Endometrium (tissue), 2 donors: Measurements from ENCODE around the gene BCL2A1.
"Not testable (repeated sequence)": the region's sequence is repeated elsewhere in the genome, so short reads cannot be mapped to it uniquely, and the experiment has no call there.

Experiments
- FAIRE-seq: peaks from 2 replicates; lab custom pipeline; 2012; peaks lifted over from hg19 to GRCh38; lab: Jason Lieb, UNC
- donor health status: control.
- donor health status: control.

Gene BCL2A1

DNA sequence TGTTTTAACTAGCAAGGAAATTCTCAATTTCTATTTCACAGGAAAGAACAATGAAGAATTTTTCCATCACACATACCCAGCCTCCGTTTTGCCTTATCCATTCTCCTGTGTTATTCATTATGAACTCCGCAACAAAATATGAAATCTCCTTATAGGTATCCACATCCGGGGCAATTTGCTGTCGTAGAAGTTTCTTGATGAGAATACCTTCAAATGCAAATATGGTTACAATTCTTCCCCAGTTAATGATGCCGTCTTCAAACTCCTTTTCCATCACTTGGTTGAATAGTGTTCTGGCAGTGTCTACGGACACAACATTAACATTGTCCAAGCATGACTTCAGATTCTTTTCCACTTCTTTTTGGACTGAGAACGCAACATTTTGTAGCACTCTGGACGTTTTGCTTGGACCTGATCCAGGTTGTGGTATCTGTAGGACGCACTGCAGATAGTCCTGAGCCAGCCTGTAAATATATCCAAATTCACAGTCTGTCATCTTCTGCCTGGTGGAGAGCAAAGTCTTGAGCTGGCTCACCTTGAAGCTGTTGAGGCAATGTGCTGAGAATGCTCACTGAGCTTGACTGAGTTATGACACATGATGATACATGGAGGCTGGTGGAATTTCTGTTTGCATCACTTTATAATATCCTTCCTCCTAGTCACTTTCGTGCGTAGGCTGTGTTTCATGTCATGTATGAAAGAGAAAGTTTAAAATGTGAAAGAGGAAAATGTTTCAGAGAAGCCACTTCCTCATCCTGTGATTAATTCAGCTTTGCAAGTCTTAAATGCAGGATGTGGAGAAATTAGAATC is at the start of gene BCL2A1:
Gene BCL2A1, minus strand, starts transcription at position 573 of the 811 bp plus-strand sequence. Its CDS starts 77 bp downstream, at position 496.
- no peak for FAIRE-seq

- no peak for FAIRE-seq
Observed at GRCh38 chr15:80020731-80021130, 49.7 kb upstream of the BCL2A1 start.

DNA sequence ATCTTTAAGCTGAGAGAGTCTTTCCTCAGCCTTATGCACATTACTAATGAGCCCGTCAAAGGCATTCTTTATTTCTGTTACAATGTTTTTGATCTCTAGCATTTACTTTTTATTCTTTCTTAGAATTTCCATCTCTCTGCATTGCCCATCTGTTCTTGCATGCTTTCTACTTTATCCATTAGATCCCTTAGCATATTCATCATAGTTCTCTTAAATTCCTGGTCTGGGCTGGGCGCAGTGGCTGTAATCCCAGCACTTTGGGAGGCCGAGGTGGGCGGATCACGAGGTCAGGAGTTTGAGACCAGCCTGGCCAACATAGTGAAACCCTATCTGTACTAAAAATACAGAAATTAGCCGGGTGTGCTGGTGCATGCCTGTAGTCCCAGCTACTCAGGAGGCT is 49.2 kb upstream of the BCL2A1 start:
- FAIRE-seq, result not testable (repeated sequence)

DNA sequence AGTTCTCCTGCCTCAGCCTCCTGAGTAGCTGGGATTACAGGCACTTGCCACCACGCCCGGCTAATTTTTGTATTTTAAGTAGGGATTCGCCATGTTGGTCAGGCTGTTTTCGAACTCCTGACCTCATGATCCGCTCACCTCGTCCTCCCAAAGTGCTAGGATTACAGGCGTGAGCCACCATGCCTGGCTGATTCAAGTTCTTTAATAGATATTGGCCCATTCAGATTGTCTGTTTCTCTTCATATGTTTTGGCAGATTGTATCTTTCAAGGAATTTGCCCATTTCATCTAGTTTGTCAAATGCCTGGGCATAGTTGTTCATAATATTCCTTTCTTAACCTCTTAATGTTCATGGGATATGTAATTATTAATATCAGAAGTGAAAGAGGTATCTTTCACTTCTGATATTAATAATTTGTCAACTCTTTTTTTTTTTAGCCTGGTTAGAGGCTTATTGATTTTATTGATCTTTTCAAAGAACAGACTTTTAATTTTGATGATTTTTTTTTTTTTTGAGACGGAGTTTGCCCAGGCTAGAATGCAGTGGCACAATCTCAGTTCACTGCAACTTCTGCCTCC is 48.3 kb upstream of the BCL2A1 start:
- no peak for FAIRE-seq

DNA sequence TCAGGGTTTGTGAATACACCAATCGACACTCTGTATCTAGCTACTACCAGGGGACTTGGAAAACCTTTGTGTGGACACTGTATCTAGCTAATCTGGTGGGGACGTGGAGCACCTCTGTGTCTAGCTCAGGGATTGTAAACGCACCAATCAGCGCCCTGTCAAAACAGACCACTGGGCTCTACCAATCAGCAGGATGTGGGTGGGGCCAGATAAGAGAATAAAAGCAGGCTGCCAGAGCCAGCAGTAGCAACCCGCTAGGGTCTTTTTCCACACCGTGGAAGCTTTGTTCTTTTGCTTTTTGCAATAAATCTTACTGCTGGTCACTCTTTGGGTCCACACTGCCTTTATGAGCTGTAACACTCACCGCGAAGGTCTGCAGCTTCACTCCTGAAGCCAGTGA is 46.1 kb upstream of the BCL2A1 start:
- FAIRE-seq, result not testable (repeated sequence)

- FAIRE-seq, result not testable (repeated sequence)
Observed at GRCh38 chr15:80016506-80016905, 45.5 kb upstream of the BCL2A1 start.

DNA sequence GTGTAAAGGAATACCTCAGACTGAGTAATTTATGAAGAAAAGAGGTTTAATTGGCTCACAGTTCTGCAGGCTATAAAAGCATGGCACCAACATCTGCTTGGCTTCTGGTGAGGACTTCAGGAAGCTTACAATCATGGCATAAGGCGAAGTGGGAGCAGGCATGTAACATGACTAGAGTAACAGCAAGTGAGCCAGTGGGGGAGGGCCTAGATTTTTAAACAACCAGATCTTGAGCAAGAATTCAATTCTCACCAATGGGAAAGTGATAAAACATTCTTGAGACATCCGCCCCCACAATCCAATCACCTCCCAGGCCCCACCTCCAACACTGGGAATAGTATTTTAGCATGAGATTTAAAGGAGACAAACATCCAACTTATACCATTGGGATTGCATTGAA is 44.2 kb upstream of the BCL2A1 start:
- FAIRE-seq, result no peak

DNA sequence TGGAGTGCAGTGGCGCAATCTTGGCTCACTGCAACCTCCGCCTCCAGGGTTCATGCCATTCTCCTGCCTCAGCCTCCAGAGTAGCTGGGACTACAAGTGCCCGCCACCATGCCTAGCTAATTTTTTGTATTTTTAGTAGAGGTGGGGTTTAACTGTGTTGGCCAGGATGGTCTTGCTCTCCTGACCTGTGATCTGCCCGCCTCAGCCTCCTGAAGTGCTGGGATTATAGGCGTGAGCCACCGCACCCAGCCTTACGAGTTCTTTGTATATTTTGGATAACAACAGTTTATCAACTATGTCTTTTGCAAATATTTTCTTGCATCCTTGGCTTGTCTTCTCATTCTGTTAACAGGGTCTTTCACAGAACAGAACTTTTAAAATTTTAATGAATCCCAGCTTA is 43.2 kb upstream of the BCL2A1 start:
- FAIRE-seq, result not testable (repeated sequence)

- no peak for FAIRE-seq
Observed at GRCh38 chr15:80012060-80012726, 41.2 kb upstream of the BCL2A1 start.

DNA sequence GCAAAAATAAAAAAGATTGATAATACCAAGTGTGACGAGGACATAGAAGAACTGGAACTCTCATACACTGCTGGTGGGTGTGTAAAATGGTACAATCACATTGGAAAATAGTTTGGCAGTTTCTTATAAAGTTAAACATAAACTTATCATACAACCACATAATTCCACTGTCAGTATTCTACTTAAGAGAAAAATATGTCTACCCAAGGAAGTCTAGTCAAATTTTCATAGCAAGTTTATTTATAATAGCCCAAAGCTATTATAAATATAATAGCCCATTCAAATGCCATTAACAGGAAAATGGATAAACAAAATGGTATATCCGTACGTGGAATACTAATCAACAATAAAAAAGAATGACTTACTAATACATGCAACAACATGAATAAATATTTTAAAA is 40.6 kb upstream of the BCL2A1 start:
- no peak for FAIRE-seq

DNA sequence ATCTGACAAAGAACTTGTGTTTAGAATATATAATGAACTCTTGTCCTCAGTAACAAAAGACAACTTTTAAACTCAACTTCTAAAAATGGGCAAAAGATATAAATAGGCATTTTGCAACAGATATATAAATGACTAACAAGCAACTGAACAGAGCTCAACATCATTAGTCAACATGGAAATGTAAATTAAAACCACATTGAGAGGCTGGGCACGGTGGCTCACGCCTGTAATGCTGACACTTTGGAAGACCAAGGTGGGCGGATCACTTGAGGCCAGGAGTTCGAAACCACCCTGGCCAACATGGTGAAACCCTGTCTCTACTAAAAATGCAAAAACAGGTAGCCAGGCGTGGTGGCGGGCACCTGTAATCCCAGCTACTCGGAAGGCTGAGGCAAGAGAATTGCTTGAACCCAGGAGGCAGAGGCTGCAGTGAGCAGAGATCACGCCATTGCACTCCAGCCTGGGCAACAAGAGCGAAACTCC is 40.1 kb upstream of the BCL2A1 start:
- not testable (repeated sequence) for FAIRE-seq

GRCh38 chr15:80010131-80010673 is 39.2 kb upstream of the BCL2A1 start:
- FAIRE-seq, result no peak

DNA sequence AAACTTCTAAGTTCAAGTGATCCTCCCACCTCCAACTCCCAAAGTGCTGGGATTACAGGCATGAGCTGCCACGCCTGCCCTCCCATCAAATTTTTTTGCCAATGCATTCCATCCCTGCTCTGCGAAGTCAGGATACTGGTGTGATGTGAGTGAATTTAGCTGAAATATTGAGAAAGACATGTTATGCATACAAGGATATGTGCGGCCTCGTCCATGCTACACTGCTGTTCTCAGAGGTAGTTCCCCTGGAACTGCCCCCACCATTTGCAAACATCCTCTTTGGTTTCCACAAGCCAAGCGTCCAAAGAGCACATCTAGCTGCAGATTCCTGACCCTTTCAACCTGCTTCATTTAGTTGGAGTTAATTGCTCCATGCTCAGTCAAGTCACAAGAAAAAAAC is 36.5 kb upstream of the BCL2A1 start:
- FAIRE-seq, result no peak

DNA sequence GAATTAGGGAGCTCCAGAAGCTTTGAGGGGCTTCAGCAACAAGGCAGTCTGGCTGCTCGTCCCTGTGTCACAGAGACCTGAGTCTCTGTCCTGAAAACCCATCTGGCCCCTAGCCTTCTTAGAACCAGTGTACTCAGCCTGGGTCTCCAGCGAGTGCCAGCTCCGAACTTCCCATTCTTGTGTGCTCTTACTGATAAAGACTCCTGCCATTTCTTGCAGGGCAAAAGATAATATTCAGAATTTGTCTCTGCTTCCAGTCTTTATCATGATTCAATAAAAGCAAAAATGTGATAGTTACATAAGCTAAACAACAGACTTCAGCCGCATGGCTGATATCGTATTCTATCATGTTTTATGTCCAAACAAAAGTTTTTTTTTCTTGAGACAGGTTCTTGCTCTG is 36.0 kb upstream of the BCL2A1 start:
- FAIRE-seq, result no peak

DNA sequence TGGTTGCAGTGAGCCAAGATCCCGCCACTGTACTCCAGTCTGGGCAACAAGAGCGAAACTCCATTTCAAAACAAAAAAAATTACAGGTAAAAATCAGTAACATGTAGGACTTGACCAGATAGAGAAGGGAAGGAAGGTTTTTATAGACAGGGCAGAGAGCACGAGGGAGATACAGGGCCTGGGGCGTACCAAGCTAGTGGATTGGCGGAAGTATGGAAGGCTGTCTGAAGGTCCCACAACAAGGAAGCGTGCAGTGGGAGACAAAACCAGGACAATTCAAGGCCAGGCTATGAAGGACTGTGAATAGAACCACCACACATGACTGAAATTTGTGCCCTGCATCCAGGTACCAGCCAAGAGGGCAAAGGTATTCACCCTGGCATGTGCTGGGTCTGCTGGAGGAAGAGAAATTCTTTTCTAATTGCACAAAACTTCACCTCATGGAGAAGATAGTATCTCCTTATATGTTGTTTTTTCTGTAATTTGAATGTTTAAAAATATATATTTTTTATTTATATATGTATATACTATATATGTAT is 33.0 kb upstream of the BCL2A1 start:
- FAIRE-seq, result no peak

GRCh38 chr15:80003171-80003570 is 32.2 kb upstream of the BCL2A1 start:
- FAIRE-seq, result no peak

DNA sequence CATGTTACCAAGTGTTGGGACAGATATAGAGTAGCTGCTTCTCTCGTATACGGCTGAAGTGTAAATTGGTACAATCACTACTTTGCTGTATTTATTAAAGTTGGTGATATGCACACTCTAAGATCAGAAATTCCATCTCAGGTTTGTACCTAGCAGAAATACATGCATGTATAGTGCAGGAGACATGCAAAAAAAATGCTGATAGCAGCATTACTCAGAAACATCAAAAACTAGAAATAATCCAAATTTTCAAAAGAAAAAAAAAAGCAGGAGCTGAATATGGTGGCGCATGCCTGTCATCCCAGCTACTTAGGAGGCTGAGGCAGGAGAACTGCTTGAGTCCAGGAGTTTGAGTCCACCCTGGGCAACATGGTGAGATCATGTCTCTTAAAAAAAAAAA is 31.3 kb upstream of the BCL2A1 start:
- no peak for FAIRE-seq

DNA sequence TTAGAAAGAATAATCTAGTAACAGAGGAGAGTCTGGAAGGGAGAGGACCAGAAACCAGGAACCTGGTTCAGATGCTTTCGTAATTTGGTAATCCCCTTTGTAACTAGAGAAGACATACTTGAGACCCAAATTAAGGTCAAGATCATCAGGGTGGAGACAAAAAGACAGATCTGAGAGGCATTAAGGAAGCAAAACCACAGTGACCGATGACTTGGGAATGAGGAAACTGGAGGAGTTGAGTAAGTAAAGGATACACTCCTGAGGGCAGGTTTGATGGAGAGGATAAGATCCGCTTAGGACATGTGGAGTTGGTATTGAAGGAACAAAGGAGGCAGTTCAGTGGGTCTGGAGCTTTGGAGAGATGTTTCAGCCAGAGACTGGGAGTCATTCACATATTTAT is 23.6 kb upstream of the BCL2A1 start:
- FAIRE-seq, result no peak

- no peak for FAIRE-seq
Observed at GRCh38 chr15:79991826-79992225, 20.8 kb upstream of the BCL2A1 start.

GRCh38 chr15:79990997-79991334 is 20.0 kb upstream of the BCL2A1 start:
- no peak for FAIRE-seq

DNA sequence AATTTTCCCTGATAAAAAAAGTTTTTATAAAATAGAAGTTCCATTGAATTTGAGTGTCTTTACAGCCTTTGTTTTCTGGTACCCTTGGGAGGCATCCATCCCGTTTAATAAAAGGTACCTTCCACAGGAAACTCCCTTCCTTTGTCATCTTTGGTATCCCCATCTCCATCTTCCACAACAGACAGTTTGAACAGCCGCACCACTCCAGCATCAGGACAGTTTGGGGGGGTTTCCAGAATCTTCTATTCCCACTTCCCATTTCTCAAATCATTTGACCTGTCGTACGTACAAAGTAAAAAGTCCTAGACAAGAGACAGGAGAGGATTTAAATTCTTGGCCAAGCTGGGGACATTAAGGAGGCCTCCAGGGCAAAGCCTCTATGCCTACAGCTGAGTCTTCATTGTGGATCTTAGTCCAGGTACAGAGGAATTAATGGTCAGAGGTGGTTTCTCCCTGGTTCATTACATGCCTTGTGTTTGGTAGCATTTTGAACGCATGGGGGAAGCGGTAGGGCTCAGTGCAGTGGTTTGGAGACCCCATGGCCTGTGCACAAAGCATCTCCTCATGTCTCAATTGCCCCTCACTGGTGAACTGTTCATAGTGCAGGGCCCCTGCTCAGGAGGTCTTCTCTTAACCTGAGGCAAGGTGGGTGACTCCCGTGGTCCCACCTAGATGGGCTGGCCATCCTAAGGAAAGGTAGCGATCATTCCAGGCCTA is 19.4 kb upstream of the BCL2A1 start:
- FAIRE-seq, result no peak

DNA sequence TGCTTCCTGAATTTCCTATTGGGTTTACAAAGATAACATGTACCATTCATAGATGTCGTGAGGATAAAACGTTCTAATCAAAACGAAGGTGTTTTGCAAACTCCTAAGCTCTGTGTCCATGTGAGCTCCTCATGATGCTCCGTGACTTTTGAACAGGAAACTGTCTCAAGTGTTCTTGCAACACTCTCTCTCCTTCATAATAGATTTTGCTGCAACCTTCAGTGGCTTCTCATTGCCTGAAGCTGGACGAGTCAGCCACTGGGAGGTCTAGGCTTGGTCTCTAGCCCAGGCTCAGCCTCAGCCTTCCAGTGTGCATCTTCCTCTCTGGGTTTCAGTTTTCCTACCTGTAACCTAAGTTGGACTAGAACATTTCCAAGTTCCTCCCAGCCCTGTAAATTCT is 18.7 kb upstream of the BCL2A1 start:
- FAIRE-seq, result no peak
